RWPE2 (cell line): Measurements from ENCODE around the gene CLEC16A.

ENCODE experiments used
- ATAC-seq: fragments of 200-7000 bp; cut with Tn5 transposase; 3 replicates; pipeline ENCODE4 v1.9.1; 2021; ENCODE audit warnings: low read depth
- DNase-seq: peaks from one replicate; pipeline ENCODE4 v3.0.0-alpha.2; 2020; ENCODE audit warnings: low spot score
- H3K27ac ChIP-seq: fragments of 450-650 bp; 2 replicates; pipeline ENCODE4 v1.5.1; 2017; ENCODE audit warnings: mild to moderate bottlenecking; ENCODE audit not compliant: poor library complexity, severe bottlenecking
- H3K27me3 ChIP-seq: fragments of 250-450 bp; sonication (Bioruptor Pico); 2 replicates; pipeline ENCODE4 v1.5.1; 2021; ENCODE audit warnings: mild to moderate bottlenecking, moderate library complexity; ENCODE audit not compliant: insufficient read depth, poor library complexity, severe bottlenecking
- H3K36me3 ChIP-seq: fragments of 250-450 bp; sonication (Bioruptor Pico); 2 replicates; pipeline ENCODE4 v1.5.1; 2020; ENCODE audit warnings: low read depth, mild to moderate bottlenecking, moderate library complexity
- H3K4me1 ChIP-seq: fragments of 250-450 bp; sonication (Bioruptor Pico); 2 replicates; pipeline ENCODE4 v1.5.1; 2021; ENCODE audit warnings: mild to moderate bottlenecking, moderate library complexity; ENCODE audit not compliant: insufficient read depth, poor library complexity, severe bottlenecking
- H3K4me3 ChIP-seq: fragments of 250-450 bp; sonication (Bioruptor Pico); 2 replicates; pipeline ENCODE4 v1.5.1; 2021; ENCODE audit warnings: mild to moderate bottlenecking, moderate library complexity; ENCODE audit not compliant: severe bottlenecking
- H3K9me3 ChIP-seq: fragments of 250-450 bp; sonication (Bioruptor Pico); 2 replicates; pipeline ENCODE4 v1.5.1; 2021; ENCODE audit warnings: mild to moderate bottlenecking, moderate library complexity; ENCODE audit not compliant: severe bottlenecking
- CTCF ChIP-seq: fragments of 450-650 bp; IDR thresholded peaks from one replicate; pipeline ENCODE4 v1.5.1; 2017; ENCODE audit warnings: mild to moderate bottlenecking, moderate library complexity; ENCODE audit not compliant: poor library complexity, severe bottlenecking

Gene CLEC16A

GRCh38 chr16:11075163-11075562, 130.8 kb downstream of the CLEC16A start:
- ATAC-seq = no peak
- Histone ChIP-seq H3K4me1 (peaks cover 5% of the 10 kb centered on the region), H3K27me3 (no peaks in the 10 kb centered on the region)

GRCh38 chr16:11076259-11077018, 132.1 kb downstream of the CLEC16A start:
- Histone ChIP-seq H3K27me3 (no peaks in the 10 kb centered on the region), H3K9me3 (no peaks in the 10 kb centered on the region), H3K36me3 (no peaks in the 10 kb centered on the region), H3K4me3 (no peak overlapping the region), H3K4me1 (peaks cover 5% of the 10 kb centered on the region), H3K27ac (no peak overlapping the region)
- ATAC-seq (no peak), DNase-seq (no peak)
- no peak for TF ChIP-seq CTCF

More at GRCh38 chr16:11075163-11075562, 130.8 kb downstream of the CLEC16A start:
- no peak for DNase-seq
- H3K27ac ChIP-seq = no peak overlapping the region
- H3K9me3 ChIP-seq = no peaks in the 10 kb centered on the region
- no peak overlapping the region for H3K4me3 ChIP-seq
- no peak for TF ChIP-seq CTCF
- H3K36me3 ChIP-seq = no peaks in the 10 kb centered on the region

GRCh38 chr16:11078812-11079459, 134.6 kb downstream of the CLEC16A start:
- no peak for ATAC-seq
- Histone ChIP-seq H3K4me1 (peaks cover 5% of the 10 kb centered on the region), H3K27me3 (no peaks in the 10 kb centered on the region), H3K27ac (no peak overlapping the region), H3K4me3 (no peak overlapping the region), H3K9me3 (no peaks in the 10 kb centered on the region), H3K36me3 (no peaks in the 10 kb centered on the region)
- TF ChIP-seq CTCF = no peak
- no peak for DNase-seq

- H3K4me3 ChIP-seq = no peak overlapping the region
- no peak overlapping the region for H3K27ac ChIP-seq
- no peaks in the 10 kb centered on the region for H3K9me3 ChIP-seq
- H3K27me3 ChIP-seq = no peaks in the 10 kb centered on the region
- peaks cover 5% of the 10 kb centered on the region for H3K4me1 ChIP-seq
- TF ChIP-seq CTCF = no peak
- DNase-seq (no peak), ATAC-seq (no peak)
- H3K36me3 ChIP-seq = no peaks in the 10 kb centered on the region
Measured at GRCh38 chr16:11079652-11080187, 135.4 kb downstream of the CLEC16A start.
